GM20431 (cell line): ENCODE measurements around the gene ADPRH.
"Not testable (repeated sequence)": the region's sequence is repeated elsewhere in the genome, so short reads cannot be mapped to it uniquely, and the experiment has no call there.

Experiments used
- in situ Hi-C: fragments of 300-500 bp; cut with MseI, MboI; formaldehyde crosslinking; loops from one replicate; pipeline ENCODE4 v1.15.0; 2020; ENCODE audit warnings: low sequenced_read_pairs; ENCODE audit not compliant: unreplicated experiment

Gene ADPRH

GRCh38 chr3:119558626-119559317 lies 20.5 kb upstream of the ADPRH start:
- in situ Hi-C loops, result no loop called here

DNA sequence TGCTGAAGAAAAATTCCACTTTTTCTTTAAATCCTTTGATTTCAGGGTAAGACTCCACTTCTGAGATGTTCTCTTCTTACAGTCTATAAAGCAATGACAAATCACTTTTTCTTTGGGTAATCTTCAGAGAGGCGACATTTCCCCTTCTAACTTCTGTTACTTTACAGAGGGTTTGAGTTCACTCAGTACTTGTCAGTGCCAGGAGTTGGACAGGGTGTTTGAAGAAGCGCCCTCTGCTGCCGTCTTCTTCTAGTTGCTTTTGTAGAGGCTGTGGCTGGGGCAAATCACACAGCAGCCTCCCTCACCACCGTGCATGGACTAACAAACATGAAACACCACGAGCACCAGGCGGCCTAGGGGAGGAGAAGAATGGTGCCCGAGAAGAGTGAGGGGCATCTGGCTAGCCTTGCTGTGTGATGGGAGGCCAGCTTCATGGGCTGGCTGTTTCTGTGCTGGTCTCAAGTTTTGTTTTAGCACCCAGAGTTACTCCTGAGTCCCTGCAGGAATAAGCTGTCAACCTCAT lies 19.8 kb upstream of the ADPRH start, which contains the start of gene CD80:
Gene CD80 (minus strand): TSS at position 174 of the 523 bp plus-strand sequence. CDS start 1,886 bp downstream, outside the sequence.
- in situ Hi-C loops, result no loop called here

DNA sequence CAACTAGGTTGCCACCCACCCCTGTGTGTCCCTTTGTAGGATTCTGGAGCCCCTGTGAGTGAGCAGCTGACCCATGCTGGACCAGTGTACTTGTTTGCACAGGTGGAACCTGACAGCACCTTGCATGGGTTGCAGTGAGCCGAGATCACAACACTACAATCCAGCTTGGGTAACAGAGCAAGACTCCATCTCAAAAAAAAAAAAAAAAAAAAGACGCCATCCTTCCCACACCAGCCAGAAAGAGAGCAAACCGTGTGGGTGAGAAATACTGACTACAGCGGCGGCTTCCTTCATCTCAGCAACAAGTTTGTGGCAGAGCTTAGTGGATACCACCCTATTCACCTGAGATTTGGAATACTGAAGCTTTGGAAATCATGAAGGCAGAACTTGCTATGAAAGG lies 19.1 kb upstream of the ADPRH start:
- in situ Hi-C loops, result no loop called here

DNA sequence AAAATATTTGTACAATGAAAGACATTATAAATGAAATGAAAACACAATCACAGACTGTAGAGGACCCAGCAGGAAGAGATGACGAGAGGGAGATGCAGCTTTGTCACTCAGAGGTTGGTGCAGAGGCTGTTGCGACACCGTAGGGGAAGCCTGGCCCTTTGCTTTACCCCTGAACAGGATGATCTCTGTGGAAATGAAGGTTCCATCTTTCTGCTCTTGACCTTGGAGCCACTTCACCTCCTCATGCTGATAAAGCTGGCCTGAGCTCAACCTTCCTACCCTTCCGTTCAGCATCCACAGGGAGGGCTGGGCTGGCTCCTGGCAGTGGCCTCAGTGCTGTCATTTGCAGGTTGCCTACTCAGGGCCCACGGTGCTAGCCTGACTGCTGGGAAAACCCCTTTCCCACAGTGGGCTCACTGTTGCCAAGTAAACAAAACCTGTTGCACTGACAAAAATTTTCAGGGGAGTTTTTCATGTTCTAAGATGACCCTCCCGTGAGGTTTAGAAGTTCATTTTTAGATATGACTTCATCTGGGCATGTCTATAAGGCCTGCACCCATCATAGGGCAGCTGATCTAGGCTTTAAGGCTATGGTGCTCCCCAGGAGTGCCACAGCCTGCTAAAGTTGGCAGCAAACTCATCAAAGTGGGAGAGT lies 16.9 kb upstream of the ADPRH start:
- in situ Hi-C loops, result no loop called here

GRCh38 chr3:119563334-119563733 lies 16.0 kb upstream of the ADPRH start:
- in situ Hi-C loops, result not testable (repeated sequence)

DNA sequence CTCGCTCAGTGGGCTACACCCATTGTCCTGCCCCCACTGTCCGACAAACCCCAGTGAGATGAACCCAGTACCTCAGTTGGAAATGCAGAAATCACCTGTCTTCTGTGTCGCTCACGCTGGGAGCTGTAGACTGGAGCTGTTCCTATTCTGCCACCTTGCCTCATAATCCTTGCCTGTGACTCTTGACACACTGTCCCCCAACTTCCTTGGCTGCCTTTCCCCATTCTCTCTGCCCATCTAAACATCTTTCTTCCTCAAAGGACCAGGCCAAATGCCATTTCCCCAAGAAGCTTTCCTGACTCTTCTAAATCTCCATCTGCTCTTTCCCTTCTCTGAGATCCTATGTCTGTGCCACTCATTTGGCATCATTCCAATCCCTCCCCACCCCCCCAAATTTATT lies 10.1 kb upstream of the ADPRH start:
- in situ Hi-C loops, result no loop called here

DNA sequence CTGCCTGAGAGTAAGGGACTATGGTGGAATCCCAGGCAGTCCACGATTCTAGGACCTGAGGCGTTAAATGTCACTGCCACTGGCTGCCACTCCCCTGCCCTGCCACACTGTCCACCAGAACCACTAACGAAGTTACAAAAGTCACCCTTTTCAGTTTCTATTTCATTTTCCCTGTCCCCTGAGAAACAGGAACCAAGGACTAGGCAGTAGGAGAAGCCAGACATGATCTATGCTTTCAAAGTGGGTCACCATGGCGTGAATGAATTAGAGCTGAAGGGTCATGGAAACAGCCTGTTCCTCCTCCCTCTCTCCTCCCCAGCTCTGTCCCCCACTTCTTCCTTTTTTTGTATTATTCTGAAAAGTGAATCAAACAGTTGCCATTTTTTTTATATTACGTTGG lies 9.1 kb upstream of the ADPRH start:
- in situ Hi-C loops, result no loop called here

DNA sequence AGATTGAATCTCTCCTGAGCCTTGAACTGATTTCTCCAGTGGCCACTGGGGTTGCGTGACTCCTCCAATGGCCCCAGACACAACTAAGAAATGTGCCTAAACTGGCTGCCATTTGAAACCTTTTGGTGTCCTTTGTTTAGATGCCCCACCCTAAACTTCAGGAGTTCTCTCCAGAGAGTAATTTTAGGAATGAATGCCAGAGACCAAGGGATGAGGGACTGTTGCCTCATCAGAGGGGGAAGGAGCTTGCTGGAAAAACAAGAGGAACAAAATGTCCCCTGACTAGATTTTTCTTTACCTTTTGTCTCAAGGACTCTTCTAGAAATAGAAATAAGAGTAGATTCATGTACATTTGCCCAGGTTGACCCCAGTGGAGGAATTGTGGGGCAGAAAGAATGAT lies 8.1 kb upstream of the ADPRH start:
- in situ Hi-C loops, result no loop called here

DNA sequence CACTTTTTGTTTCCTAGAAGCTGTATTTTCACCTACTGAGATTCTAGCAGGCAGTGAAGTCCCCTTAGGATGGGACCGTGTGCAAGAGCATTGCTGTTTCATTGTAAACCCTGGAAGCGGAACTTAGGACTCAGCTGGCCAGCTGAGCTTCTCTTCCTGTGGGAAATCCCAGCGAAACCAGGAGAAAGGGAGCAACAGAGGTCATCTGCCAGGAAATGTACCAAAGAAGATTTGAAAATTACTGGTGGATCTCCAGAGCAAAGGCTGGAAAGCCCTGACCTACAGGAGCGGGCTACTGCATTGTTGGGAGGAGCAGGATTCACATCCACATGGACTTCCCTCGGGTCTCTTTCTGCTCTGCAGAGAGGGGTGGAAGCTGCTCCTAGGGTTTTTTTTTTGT lies 7.6 kb upstream of the ADPRH start:
- in situ Hi-C loops, result no loop called here

DNA sequence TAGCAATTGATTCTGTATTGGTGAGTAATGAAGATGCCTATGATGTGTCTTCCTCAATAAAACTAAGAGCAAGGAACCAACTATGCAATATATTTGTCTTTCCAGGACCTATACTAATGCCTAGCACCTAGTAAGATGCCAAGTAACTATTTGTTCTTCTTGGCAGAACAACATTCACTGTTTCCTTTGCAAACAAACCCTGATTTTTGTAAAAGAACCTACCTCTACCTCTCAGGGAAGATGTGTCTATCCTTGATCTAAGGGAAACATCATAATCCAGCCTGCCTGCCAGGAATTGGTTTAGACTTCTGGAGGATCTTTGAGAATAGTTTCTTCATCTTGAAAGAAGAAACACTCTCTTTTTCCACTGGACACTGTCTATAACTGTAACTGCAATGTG lies 3.8 kb upstream of the ADPRH start:
- in situ Hi-C loops, result no loop called here

GRCh38 chr3:119580067-119580760 lies 922 bp downstream of the ADPRH start:
- in situ Hi-C loops, result no loop called here

DNA sequence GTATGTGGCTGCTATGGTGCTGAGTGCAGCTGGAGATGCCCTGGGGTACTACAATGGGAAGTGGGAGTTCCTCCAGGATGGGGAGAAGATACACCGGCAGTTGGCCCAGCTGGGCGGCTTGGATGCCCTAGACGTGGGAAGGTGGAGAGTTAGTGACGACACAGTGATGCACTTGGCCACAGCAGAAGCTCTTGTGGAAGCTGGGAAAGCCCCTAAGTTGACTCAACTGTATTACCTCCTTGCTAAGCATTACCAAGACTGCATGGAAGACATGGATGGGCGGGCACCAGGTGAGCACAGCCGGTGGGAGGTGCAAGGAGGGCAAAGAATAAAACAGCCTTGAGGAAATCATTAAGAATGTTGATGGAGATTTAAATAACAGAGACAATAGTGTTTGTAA lies 2.9 kb downstream of the ADPRH start:
- in situ Hi-C loops, result no loop called here

DNA sequence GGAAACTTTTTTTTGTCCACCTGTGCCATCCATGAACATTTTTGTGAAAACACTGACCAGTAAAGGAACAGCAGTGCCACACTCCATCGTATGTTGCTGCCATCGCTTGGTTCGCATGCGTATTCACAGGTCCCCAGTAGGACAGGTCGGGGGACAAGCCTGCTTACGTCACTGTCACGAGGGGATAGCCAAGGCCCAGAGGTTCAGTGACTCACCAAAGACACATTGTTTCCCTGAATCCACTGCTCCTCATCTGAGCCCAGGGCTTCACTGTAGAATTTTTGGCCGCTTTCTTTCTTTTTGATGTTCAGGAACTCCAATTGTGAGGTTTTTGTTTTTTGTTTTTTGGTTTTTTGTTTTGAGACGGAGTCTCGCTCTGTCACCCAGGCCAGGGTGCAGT lies 5.9 kb downstream of the ADPRH start:
- in situ Hi-C loops, result no loop called here

GRCh38 chr3:119585856-119586570 lies 6.7 kb downstream of the ADPRH start:
- in situ Hi-C loops, result no loop called here

- in situ Hi-C loops, result no loop called here
These were observed 7.5 kb downstream of the ADPRH start for GRCh38 chr3:119586733-119587172.

DNA sequence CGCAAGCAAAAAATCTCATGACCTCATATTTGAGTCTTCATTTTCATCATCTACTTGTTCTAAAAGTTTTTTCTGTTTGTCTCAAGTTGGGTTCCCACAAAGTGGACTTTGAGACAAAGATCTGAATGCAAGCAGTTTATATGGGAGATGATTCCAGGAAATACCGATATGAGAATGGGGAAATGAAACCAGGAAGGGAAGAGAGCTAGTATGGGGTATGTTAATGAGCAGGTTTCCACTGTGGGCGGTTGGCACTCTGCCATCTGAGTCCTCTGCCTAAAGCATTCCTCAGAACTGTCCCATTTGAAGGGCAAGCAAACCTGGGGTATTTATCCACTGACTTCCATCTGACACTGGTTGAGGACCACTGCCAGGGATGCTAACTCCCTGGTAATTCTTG lies 8.8 kb downstream of the ADPRH start:
- in situ Hi-C loops, result no loop called here

DNA sequence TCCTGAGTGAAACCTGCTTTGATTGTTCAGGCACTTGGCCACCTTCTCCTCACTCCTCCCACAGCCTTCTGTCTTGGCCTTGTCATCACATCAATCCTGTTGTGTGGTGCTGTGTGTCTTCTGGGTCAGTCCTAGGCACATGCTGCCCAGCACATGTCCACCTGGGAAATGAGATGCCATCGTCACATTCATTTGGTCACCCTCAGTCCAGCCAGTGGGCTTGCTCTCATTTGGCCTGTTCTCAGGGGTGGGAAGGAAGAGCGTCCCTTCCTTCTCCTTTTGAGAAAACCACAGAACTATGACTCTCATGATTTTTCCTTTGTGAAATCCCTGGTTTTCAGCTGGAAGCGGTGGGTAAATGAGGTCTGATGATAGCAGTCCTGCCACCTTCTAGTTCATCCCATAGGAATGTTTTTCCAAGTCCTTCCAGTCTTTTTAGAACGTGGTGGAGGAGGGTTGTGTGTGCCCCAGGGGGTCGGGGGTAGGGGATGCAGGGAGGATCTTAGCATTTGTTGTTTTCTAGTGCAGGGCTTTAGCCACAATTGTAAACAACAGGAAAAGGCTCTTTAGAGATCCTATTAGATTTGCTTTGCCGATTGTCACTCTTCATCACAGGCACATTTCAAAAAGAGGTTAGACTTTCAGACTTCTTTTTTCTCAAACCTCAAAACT lies 9.9 kb downstream of the ADPRH start:
- in situ Hi-C loops, result no loop called here

DNA sequence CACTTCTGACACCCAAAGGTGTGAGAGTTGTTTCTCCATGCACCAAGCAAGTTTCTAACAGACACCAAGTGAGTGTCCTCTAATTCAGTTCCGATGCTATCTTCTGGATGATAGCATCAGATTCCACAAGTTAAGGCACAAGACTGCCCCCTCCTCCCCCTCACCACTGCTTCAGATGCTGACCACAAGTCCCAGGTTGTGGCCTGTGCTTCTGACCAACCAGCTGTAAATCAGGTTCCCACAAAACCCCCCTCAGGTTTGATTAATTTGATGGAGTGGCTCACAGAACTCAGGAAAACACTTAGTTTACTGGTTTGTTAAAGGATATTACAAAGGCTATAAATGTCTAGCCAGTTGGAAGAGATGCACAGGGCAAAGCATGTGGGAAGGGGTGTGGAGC lies 11.4 kb downstream of the ADPRH start:
- in situ Hi-C loops, result no loop called here

DNA sequence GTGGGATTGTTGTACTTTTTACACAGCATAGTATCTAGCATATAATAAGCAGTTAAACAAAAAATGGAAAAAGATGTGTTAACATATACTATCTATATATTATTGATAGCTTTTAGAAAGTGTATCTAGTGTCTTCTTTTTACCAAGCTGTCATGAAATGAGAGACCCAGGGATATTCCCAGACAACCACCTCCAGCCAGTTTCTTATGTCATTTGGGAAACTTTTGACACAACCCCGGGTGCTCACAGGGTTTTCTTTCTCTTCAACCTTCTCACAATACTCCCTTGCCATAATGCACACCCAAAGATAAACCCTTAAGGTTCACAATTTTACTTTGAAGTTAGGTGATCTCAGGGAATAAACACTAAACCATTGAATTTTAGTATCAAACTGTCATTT lies 13.6 kb downstream of the ADPRH start:
- in situ Hi-C loops, result no loop called here

DNA sequence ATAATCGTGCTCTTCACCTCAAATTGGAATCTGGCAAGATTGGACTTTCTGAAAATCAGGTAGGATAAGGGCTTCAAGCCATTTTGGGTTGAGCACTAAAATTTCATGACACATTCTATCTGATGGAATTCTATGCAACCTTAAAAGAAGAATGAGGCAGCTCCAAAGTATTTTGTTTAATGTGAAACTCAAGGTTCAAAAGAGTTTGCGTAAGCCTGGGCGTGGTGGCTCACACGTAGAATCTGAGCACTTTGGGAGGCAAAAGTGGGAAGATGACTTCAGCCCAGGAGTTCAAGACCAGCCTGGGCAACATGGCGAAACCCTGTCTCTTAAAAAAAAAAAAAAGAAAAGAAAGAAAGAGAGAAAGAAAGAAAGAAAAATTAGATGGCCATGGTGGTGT lies 14.8 kb downstream of the ADPRH start:
- in situ Hi-C loops, result no loop called here
